Fibroblast of pulmonary artery (primary cell): ENCODE data around the gene SMKR1.
"Not testable (repeated sequence)": the region's sequence is repeated elsewhere in the genome, so short reads cannot be mapped to it uniquely, and the experiment has no call there.

Experiments
- DNase-seq: peaks from one replicate; pipeline ENCODE4 v3.0.0-alpha.2; 2010; ENCODE audit warnings: low read depth
- H3K4me3 ChIP-seq: replicated peaks from 2 replicates; pipeline ENCODE4 v1.5.1; 2011; ENCODE audit warnings: low read depth, mild to moderate bottlenecking, control low read depth, low read length, moderate library complexity
- CTCF ChIP-seq: IDR thresholded peaks from 2 replicates; pipeline ENCODE4 v1.5.1; 2011; ENCODE audit warnings: mild to moderate bottlenecking, control low read depth, low read length, inconsistent platforms; ENCODE audit errors: missing control alignments

The SMKR1 gene

DNA sequence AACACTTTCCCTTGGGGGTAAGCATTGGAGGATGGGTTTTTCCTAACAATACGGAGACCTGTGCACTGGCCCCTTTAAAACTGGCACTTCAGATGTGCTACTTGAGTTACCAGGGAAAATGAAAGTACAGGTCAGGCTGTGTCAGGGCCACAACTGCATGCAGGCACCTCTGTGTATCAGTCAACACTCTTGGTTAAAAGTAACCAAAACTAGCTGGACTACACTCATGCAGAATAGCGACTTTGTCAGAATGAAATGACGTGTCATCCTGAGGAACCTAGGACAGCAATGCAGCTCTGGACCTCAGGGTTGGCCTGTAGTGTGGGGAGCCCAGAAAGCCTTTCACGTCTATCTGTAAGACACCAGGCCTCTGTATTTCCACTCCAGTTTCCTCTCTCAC lies 33.8 kb upstream of the SMKR1 start:
- no peak for TF ChIP-seq CTCF
- no peak for DNase-seq

DNA sequence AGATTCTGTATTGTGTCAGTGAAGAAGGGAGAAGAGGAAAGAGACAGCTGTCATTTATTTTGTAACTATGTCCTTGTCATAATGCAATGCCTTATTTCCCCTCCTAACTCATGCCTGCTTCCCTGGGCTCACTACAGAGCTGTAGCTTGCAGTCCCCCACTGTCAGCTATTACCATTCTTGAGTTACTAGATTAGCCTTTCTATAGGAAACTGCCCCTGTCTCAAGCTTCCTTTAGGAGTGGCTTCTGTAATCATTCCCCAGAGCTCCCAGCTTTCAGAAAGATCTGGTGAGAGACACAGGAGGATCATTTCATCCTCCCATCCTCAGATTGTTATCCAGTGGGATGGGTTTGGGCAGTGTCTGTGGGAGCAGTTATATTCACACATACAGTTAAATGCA lies 32.4 kb upstream of the SMKR1 start:
- no peak for TF ChIP-seq CTCF
- DNase-seq: no peak
- H3K4me3 ChIP-seq: no peak overlapping the region

More for the DNA sequence above, 33.8 kb upstream of the SMKR1 start:
- H3K4me3 ChIP-seq: no peak overlapping the region

DNA sequence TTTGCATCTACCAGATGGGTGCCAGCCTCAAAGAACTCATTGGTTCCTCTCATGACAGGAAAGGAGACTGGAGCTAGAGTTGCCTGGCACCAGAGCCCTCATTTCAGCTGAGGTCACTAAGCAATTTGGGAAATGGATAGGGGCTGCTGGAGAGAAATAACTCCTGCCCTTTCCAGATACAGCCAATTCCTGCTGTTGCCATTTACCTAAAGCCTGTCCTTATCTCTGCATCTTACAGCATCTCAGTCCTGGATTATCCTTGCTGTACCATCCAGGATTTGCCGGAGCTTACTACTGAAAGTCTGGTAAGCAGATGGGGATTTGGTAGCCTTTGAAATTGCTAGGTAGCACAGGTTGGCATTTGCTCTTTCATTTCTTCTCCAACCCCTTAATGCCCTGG lies 31.9 kb upstream of the SMKR1 start:
- no peak for TF ChIP-seq CTCF
- DNase-seq: no peak
- H3K4me3 ChIP-seq: no peak overlapping the region

DNA sequence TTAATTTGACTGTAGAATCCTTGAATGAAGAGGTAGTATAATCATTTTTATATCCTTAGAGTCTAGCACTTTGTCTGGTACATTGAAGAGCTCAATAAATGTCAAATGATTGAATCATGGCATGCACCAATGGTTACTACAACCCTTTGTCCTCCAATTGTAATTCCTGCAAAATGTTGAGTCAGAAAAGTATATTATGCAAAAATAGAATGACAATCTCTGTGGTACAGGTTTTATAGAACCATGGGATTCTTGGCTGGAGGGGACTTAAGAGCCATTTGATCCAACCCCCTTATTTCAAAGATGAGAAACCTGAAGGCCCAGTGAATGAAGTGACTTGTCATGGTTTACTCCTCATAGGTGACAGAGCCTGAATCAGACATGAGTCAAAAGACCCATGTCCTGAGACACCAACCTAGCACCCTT lies 30.9 kb upstream of the SMKR1 start:
- no peak for DNase-seq
- TF ChIP-seq CTCF: no peak
- H3K4me3 ChIP-seq: no peak overlapping the region

GRCh38 chr7:129475931-129476330 lies 26.4 kb upstream of the SMKR1 start:
- not testable (repeated sequence) for DNase-seq

DNA sequence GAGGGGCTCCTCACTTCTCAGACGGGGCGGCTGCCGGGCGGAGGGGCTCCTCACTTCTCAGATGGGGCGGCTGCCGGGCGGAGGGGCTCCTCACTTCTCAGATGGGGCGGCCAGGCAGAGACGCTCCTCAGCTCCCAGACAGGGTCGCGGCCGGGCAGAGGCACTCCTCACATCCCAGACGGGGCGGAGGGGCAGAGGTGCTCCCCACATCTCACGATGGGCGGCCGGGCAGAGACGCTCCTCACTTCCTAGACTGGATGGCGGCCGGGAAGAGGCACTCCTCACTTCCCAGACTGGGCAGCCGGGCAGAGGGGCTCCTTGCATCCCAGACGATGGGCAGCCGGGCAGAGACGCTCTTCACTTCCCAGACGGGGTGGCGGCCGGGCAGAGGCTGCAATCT lies 25.9 kb upstream of the SMKR1 start:
- not testable (repeated sequence) for H3K4me3 ChIP-seq, DNase-seq

More at GRCh38 chr7:129475931-129476330, 26.4 kb upstream of the SMKR1 start:
- not testable (repeated sequence) for H3K4me3 ChIP-seq

DNA sequence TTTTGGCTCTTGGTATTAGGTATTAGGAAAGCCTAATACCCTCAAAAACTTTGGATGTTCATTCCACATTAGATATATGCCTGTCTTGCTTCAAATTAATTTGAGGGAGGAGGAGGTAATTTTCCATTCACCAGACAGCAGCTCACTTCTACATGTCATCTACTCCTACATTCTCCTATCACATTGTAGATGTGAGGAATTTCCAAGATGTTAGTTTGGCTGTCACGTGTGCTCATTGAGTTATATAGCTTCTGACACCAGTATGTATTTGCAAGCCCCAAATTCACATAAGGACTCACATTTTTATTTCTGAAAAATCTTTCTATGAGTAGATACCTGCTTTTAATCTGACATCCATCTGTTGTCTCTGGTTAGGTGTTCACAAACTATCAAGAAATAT lies 22.5 kb upstream of the SMKR1 start:
- no peak for TF ChIP-seq CTCF
- DNase-seq: no peak
- no peak overlapping the region for H3K4me3 ChIP-seq

DNA sequence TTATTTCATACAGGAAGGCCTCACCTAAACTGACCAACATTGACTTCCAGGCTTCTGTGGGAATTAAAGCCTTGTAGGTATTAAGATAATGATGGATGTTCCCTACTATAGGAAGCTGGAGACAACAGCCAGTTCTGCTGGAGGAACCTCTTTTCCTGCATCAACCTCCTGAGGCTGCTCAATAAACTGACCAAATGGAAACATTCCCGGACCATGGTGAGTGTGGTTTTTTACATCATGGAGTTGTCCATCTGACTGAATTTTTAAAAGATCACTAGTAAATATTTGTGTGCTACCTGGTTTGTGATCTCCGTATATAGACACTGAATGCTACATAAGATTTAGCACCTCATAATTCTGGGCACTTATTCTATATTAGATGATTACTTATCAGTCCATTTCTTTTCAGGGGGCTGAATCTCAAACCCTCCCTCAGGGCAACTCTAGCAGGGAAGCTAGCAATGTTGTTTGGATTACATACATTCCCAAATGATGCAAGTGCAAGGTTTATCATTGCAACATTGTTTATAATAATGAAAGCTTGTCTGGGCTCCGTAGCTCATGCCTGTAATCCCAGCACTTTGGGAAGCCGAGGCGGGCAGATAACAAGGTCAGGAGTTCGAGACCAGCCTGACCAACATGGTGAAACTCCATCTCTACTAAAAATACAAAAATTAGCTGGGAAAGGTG lies 21.5 kb upstream of the SMKR1 start:
- H3K4me3 ChIP-seq: no peak overlapping the region
- no peak for TF ChIP-seq CTCF
- DNase-seq: no peak

DNA sequence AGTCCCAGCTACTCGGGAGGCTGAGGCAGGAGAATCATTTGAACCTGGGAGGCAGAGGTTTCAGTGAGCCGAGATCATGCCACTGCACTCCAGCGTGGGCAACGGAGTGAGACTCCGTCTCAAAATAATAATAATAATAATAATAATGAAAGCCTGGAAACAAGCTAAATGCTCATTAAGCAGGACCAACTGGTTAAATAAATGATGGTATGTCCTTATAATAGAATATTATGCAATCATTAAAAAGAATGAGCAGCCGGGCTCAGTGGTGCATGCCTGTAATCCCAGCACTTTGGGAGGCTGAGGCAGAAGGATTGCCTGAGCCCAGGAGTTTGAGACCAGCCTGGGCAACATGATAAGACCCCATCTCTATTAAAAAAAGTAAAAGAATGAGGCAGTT lies 21.0 kb upstream of the SMKR1 start:
- not testable (repeated sequence) for H3K4me3 ChIP-seq, DNase-seq
